ENCODE data around the gene TWNK. TPM values are rescaled to one million over a fixed set of nuclear protein-coding genes. Genes with fewer than 3 reads are reported as not detected.

The TWNK gene
- polyA plus RNA-seq, 2 of the 4 experiments (the other 2 are of a cell fraction), result 21.1 to 34.7 TPM

DNA sequence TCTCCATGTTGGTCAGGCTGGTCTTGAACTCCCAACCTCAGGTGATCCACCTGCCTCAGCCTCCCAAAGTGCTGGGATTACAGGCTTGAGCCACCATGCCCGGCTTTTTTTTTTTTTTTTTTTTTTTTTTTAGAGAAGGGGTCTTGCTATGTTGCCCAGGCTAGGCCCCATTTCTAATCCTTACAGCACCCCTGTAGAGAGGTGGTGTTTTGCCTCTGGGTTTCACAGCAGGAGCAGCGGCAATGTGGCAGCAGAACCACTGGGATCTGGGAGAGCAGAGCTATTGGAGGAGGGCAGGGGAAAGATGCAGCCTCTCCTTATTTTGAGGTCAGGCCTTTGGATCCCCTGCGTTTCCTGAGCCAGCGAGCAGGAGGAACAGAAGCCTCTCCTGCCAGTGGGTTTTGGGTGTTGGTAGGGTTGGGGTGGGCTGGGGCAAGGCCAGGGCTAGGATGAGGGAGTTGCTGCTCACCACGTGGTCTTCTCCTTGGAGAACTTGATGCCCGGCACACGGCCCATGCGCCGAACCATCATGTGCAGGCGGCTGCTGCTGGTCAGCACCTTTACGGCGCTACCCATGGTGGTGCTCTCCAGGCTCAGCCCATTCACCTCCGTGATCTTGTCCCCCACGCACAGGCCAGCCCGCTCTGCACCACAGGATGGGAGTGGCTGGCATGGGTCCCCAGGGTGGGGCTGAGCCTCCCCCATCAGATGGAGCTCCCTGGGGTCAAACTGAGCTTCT lies 35.8 kb downstream of the TWNK start:
- ATAC-seq (no peak), DNase-seq (ENCODE audit: low read depth in 1 of 2, low spot score in 1 of 2) (no peak), FAIRE-seq (no peak)
- Histone ChIP-seq H3K4me1 (peaks cover 4% of the 10 kb centered on the region; the same call in 1 of the 3 replicates), H3K4me3 (no peak overlapping the region), H3K9me3 (no peaks in the 10 kb centered on the region), H3K27ac (no peak overlapping the region), H3K4me2 (no peak overlapping the region)
- TF ChIP-seq, protein P1, sequence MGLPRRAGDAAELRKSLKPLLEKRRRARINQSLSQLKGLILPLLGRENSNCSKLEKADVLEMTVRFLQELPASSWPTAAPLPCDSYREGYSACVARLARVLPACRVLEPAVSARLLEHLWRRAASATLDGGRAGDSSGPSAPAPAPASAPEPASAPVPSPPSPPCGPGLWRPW (IDR thresholded peaks at IDR 0.05), result no peak
- TF ChIP-seq, protein P2, sequence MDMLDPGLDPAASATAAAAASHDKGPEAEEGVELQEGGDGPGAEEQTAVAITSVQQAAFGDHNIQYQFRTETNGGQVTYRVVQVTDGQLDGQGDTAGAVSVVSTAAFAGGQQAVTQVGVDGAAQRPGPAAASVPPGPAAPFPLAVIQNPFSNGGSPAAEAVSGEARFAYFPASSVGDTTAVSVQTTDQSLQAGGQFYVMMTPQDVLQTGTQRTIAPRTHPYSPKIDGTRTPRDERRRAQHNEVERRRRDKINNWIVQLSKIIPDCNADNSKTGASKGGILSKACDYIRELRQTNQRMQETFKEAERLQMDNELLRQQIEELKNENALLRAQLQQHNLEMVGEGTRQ (IDR thresholded peaks at IDR 0.05), result no peak
- TF ChIP-seq, protein P3, sequence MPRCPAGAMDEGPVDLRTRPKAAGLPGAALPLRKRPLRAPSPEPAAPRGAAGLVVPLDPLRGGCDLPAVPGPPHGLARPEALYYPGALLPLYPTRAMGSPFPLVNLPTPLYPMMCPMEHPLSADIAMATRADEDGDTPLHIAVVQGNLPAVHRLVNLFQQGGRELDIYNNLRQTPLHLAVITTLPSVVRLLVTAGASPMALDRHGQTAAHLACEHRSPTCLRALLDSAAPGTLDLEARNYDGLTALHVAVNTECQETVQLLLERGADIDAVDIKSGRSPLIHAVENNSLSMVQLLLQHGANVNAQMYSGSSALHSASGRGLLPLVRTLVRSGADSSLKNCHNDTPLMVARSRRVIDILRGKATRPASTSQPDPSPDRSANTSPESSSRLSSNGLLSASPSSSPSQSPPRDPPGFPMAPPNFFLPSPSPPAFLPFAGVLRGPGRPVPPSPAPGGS (IDR thresholded peaks at IDR 0.05), result no peak
- TF ChIP-seq RCOR1 (IDR thresholded peaks at IDR 0.05; ENCODE audit: low read depth, low read length) (no peak), TFCP2L1 (CRISPR knock-in tag; IDR thresholded peaks at IDR 0.05) (no peak), HOXB13 (CRISPR knock-in tag; IDR thresholded peaks at IDR 0.05; ENCODE audit: low read depth) (no peak), KDM1A (IDR thresholded peaks at IDR 0.05; ENCODE audit: low read depth) (no peak), EHMT2 (IDR thresholded peaks at IDR 0.05; ENCODE audit: low read depth) (no peak), SREBF2 (IDR thresholded peaks at IDR 0.05) (no peak), RAD21 (conservative IDR thresholded peaks at IDR 0.05 in 1 of 2, IDR thresholded peaks at IDR 0.05 in 1 of 2) (no peak), HEYL (CRISPR knock-in tag; IDR thresholded peaks at IDR 0.05) (no peak), EHF (CRISPR knock-in tag; IDR thresholded peaks at IDR 0.05) (no peak), NPAS2 (CRISPR knock-in tag; IDR thresholded peaks at IDR 0.05; ENCODE audit: borderline replicate concordance) (no peak), ZFP36 (IDR thresholded peaks at IDR 0.05; ENCODE audit: borderline replicate concordance, partially characterized antibody) (no peak), CHD2 (IDR thresholded peaks at IDR 0.05; ENCODE audit: low read length, partially characterized antibody) (no peak), NR3C1 (IDR thresholded peaks at IDR 0.05) (no peak), RFX5 (IDR thresholded peaks at IDR 0.05) (no peak)
- TF ChIP-seq, protein P4, sequence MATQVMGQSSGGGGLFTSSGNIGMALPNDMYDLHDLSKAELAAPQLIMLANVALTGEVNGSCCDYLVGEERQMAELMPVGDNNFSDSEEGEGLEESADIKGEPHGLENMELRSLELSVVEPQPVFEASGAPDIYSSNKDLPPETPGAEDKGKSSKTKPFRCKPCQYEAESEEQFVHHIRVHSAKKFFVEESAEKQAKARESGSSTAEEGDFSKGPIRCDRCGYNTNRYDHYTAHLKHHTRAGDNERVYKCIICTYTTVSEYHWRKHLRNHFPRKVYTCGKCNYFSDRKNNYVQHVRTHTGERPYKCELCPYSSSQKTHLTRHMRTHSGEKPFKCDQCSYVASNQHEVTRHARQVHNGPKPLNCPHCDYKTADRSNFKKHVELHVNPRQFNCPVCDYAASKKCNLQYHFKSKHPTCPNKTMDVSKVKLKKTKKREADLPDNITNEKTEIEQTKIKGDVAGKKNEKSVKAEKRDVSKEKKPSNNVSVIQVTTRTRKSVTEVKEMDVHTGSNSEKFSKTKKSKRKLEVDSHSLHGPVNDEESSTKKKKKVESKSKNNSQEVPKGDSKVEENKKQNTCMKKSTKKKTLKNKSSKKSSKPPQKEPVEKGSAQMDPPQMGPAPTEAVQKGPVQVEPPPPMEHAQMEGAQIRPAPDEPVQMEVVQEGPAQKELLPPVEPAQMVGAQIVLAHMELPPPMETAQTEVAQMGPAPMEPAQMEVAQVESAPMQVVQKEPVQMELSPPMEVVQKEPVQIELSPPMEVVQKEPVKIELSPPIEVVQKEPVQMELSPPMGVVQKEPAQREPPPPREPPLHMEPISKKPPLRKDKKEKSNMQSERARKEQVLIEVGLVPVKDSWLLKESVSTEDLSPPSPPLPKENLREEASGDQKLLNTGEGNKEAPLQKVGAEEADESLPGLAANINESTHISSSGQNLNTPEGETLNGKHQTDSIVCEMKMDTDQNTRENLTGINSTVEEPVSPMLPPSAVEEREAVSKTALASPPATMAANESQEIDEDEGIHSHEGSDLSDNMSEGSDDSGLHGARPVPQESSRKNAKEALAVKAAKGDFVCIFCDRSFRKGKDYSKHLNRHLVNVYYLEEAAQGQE (IDR thresholded peaks at IDR 0.05), result no peak
- TF ChIP-seq, protein P5, sequence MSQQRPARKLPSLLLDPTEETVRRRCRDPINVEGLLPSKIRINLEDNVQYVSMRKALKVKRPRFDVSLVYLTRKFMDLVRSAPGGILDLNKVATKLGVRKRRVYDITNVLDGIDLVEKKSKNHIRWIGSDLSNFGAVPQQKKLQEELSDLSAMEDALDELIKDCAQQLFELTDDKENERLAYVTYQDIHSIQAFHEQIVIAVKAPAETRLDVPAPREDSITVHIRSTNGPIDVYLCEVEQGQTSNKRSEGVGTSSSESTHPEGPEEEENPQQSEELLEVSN (IDR thresholded peaks at IDR 0.05; ENCODE audit: borderline replicate concordance, low read depth), result no peak
- TF ChIP-seq, protein P6, sequence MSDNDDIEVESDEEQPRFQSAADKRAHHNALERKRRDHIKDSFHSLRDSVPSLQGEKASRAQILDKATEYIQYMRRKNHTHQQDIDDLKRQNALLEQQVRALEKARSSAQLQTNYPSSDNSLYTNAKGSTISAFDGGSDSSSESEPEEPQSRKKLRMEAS (IDR thresholded peaks at IDR 0.05), result no peak
- ChIA-PET POLR2A (no interaction called here), CTCF (interaction anchor here (1.0 to 59.3 kb wide), 4 partner anchors 6 to 54 kb away, joined by 4 to 2364 read pairs (median 259); partner anchors contain the start of genes KAZALD1 and LZTS2)
- WGBS (ENCODE audit: missing lambda C conversion rate), result 91% methylated on average over 10 of the region's 15 CpGs

Data from A549 (cell line).